MCF 10A (cell line): Measurements from ENCODE around the gene NAALADL2. TPM values are rescaled to one million over a fixed set of nuclear protein-coding genes. Genes with fewer than 3 reads are reported as not detected.

ENCODE experiments used
- BruUV-seq: library from RNA; stranded (reverse); fragments of 400-500 nt; replicated peaks from 2 replicates; lab custom pipeline; 2021; lab: Mats Ljungman, UMichigan
- CTCF ChIA-PET: fragments of 300-600 bp; sonication (Branson Sonifier 250); formaldehyde crosslinking; extraction: SDS; loops from one replicate; lab custom pipeline; 2021; ENCODE audit warnings: antibody characterized with exemption, inconsistent platforms; lab: Yijun Ruan, JAX
- POLR2A ChIA-PET: fragments of 300-600, 350-650 bp; sonication (Branson Sonifier 250); formaldehyde crosslinking; extraction: SDS; loops from one replicate; lab custom pipeline; 2020; ENCODE audit warnings: antibody characterized with exemption, inconsistent platforms; lab: Yijun Ruan, JAX
- DNase-seq: peaks from one replicate; pipeline ENCODE4 v3.0.0-alpha.2; 2018; ENCODE audit not compliant: unreplicated experiment
- H3K27ac Mint-ChIP-seq: one replicate; pipeline ENCODE4 v1.8.0; 2022; ENCODE audit warnings: mild to moderate bottlenecking, low read depth, mixed read lengths; ENCODE audit not compliant: unreplicated experiment
- H3K27me3 Mint-ChIP-seq: one replicate; pipeline ENCODE4 v1.8.0; 2022; ENCODE audit warnings: mixed read lengths; ENCODE audit not compliant: insufficient read depth, unreplicated experiment
- H3K36me3 Mint-ChIP-seq: one replicate; pipeline ENCODE4 v1.8.0; 2022; ENCODE audit warnings: mild to moderate bottlenecking, moderate library complexity, mixed read lengths; ENCODE audit not compliant: insufficient read depth, unreplicated experiment
- H3K4me1 Mint-ChIP-seq: one replicate; pipeline ENCODE4 v1.8.0; 2022; ENCODE audit warnings: mixed read lengths; ENCODE audit not compliant: insufficient read depth, unreplicated experiment
- H3K4me3 Mint-ChIP-seq: one replicate; pipeline ENCODE4 v1.8.0; 2022; ENCODE audit warnings: mild to moderate bottlenecking, moderate library complexity, mixed read lengths; ENCODE audit not compliant: unreplicated experiment
- H3K9me3 Mint-ChIP-seq: one replicate; pipeline ENCODE4 v1.8.0; 2022; ENCODE audit warnings: mixed read lengths; ENCODE audit not compliant: unreplicated experiment
- intact Hi-C: fragments of 100-400 bp; cut with micrococcal nuclease; formaldehyde crosslinking; loops from 2 replicates; pipeline ENCODE4 v1.14.1; 2022
- total RNA-seq: library from RNA; stranded (reverse); gene quantifications from 2 replicates; pipeline ENCODE4 v1.2.3, GENCODE V29; 2022
- TF ChIP-seq, protein P1 (sequence below): fragments of 200-600 bp; IDR thresholded peaks from one replicate; pipeline ENCODE4 v1.8.0; 2022; ENCODE audit warnings: antibody characterized with exemption, mild to moderate bottlenecking; ENCODE audit not compliant: unreplicated experiment

NAALADL2 gene
- total RNA-seq, 1 experiment from 2014 or later, result 4.2 TPM

DNA sequence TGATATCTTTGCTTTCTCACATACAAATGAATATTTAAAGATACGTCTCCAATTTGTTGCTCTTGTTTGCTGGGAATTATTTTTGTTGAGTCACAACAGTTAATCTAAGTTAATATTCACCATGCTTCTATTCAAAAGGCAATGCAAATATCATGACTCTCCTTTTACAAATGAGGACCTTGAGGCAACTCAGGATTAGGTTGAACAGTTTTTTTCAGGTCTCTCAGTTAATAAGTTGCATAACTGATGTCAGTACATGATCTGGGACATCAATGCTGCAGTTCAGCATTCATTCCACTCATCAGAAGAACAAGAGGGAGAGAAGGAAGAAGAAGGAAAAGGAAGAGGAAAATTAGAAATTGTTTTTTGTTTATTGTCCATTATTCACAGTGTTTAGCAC lies 781 bp upstream of the NAALADL2 start:
- POLR2A ChIA-PET, result interaction anchor here (0.6 kb wide), 1 partner anchor 376 kb away, joined by 3 read pairs; no protein-coding TSS in a partner anchor

DNA sequence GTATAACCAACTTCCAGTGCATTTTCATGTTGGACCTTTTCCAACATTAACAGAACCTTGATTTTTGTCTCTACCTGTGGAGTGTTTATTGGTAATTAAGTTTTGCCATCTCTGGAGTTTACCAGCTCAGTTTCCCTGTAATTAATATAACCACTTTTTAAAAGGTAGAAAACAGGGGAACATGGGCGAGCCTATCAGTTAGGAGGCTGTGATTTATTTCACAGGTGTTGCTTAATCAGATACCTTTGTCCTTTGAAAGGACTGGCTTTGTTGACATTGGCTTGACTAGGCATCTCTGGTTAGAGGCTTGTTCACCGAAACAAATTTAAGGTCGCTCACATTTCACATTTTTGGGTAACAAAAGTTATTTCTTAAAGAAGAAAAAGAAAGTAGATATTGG lies 622 bp downstream of the NAALADL2 start:
- DNase-seq, result peak; percentile 39
- peaks cover 22% of the 10 kb centered on the region for H3K4me1 Mint-ChIP-seq
- ChIA-PET CTCF (no interaction called here), POLR2A (no interaction called here)
- no peak overlapping the region for H3K4me3 Mint-ChIP-seq
- no peaks in the 10 kb centered on the region for H3K36me3 Mint-ChIP-seq
- H3K27me3 Mint-ChIP-seq, result no peaks in the 10 kb centered on the region
- intact Hi-C loops, result loop anchor here (10.0 kb wide), 1 partner anchor 1805 kb away; no protein-coding TSS in a partner anchor
- H3K9me3 Mint-ChIP-seq, result no peaks in the 10 kb centered on the region
- TF ChIP-seq, protein P1, sequence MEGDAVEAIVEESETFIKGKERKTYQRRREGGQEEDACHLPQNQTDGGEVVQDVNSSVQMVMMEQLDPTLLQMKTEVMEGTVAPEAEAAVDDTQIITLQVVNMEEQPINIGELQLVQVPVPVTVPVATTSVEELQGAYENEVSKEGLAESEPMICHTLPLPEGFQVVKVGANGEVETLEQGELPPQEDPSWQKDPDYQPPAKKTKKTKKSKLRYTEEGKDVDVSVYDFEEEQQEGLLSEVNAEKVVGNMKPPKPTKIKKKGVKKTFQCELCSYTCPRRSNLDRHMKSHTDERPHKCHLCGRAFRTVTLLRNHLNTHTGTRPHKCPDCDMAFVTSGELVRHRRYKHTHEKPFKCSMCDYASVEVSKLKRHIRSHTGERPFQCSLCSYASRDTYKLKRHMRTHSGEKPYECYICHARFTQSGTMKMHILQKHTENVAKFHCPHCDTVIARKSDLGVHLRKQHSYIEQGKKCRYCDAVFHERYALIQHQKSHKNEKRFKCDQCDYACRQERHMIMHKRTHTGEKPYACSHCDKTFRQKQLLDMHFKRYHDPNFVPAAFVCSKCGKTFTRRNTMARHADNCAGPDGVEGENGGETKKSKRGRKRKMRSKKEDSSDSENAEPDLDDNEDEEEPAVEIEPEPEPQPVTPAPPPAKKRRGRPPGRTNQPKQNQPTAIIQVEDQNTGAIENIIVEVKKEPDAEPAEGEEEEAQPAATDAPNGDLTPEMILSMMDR, result no peak
- H3K27ac Mint-ChIP-seq, result no peak overlapping the region
- BruUV-seq, result no TSS peak

More for the DNA sequence above, 781 bp upstream of the NAALADL2 start:
- Mint-ChIP-seq H3K4me3 (no peak overlapping the region), H3K27ac (no peak overlapping the region), H3K36me3 (no peaks in the 10 kb centered on the region), H3K9me3 (no peaks in the 10 kb centered on the region), H3K4me1 (peaks cover 22% of the 10 kb centered on the region), H3K27me3 (no peaks in the 10 kb centered on the region)
- no TSS peak for BruUV-seq
- TF ChIP-seq, protein P1, result no peak
- CTCF ChIA-PET, result no interaction called here
- intact Hi-C loops, result no loop called here
- no peak for DNase-seq

- BruUV-seq, result no TSS peak
- TF ChIP-seq, protein P1, result peak; percentile 43
- Mint-ChIP-seq H3K36me3 (no peaks in the 10 kb centered on the region), H3K4me3 (no peak overlapping the region), H3K27me3 (no peaks in the 10 kb centered on the region), H3K4me1 (peaks cover 16% of the 10 kb centered on the region), H3K27ac (no peak overlapping the region), H3K9me3 (no peaks in the 10 kb centered on the region)
- intact Hi-C loops, result loop anchor here (2.0 to 10.0 kb wide), 2 partner anchors 1569 to 1803 kb away; no protein-coding TSS in a partner anchor
- CTCF ChIA-PET, result interaction anchor here (0.6 to 1.4 kb wide), 9 partner anchors 8 to 1563 kb away, joined by 3 to 4 read pairs (median 3); no protein-coding TSS in a partner anchor
- DNase-seq, result peak; percentile 69
- POLR2A ChIA-PET, result interaction anchor here (1.2 kb wide), 1 partner anchor 234 kb away, joined by 3 read pairs; no protein-coding TSS in a partner anchor
Observed at GRCh38 chr3:174862101-174862500, 3.0 kb downstream of the NAALADL2 start.

DNA sequence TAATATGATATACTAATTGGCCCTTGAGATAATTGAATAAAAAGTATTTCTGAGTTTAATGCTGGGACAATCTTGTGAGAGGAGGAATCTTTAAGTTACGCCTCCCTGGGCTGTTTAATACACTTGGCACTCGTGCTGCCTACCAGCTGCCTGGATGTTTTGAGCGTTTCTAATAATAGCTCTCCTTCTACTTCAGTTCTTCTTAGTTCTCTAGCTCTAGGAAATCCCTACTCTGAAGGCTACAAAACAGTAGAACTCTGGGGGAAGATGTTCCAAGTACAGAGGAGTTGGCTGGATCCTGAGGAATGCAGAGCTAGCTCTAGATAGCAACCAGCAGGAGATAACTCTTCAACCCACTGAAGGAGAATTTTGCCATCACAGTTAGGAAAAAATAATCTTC lies 3.5 kb downstream of the NAALADL2 start:
- Mint-ChIP-seq H3K36me3 (no peaks in the 10 kb centered on the region), H3K27ac (no peak overlapping the region), H3K27me3 (no peaks in the 10 kb centered on the region), H3K4me3 (no peak overlapping the region), H3K9me3 (no peaks in the 10 kb centered on the region), H3K4me1 (peaks cover 16% of the 10 kb centered on the region)
- TF ChIP-seq, protein P1, result no peak
- no TSS peak for BruUV-seq
- DNase-seq, result no peak
- CTCF ChIA-PET, result interaction anchor here (0.8 to 1.4 kb wide), 8 partner anchors 8 to 1558 kb away, joined by 3 to 4 read pairs (median 3); no protein-coding TSS in a partner anchor
- POLR2A ChIA-PET, result interaction anchor here (1.2 kb wide), 1 partner anchor 234 kb away, joined by 3 read pairs; no protein-coding TSS in a partner anchor
- intact Hi-C loops, result loop anchor here (2.0 to 10.0 kb wide), 2 partner anchors 1568 to 1802 kb away; no protein-coding TSS in a partner anchor
